IMR-90 (cell line): ENCODE measurements around the gene RALGAPA2. TPM values are rescaled to one million over a fixed set of nuclear protein-coding genes. Genes with fewer than 3 reads are reported as not detected.
A peak's percentile ranks its signal among the peaks of the same experiment; 100 is the strongest.

ENCODE experiments used
- ATAC-seq: fragments of 200-7000 bp; cut with Tn5 transposase; 2 replicates; pipeline ENCODE4 v1.9.1; 2020; ENCODE audit warnings: low read depth, mild to moderate bottlenecking, moderate library complexity
- BruUV-seq: library from RNA; stranded (reverse); fragments of 400-500 nt; replicated peaks from 2 replicates; lab custom pipeline; 2021; lab: Mats Ljungman, UMichigan
- CTCF ChIA-PET: fragments of 300-600 bp; formaldehyde crosslinking; extraction: SDS; loops from one replicate; lab custom pipeline; 2021; ENCODE audit warnings: antibody characterized with exemption; lab: Yijun Ruan, JAX
- POLR2A ChIA-PET: fragments of 300-600 bp; sonication (Branson Sonifier 250); formaldehyde crosslinking; loops from one replicate; lab custom pipeline; 2022; ENCODE audit warnings: antibody characterized with exemption; ENCODE audit not compliant: unreplicated experiment; lab: Charles Lee
- DNase-seq: peaks from one replicate; pipeline ENCODE4 v3.0.0; 2013
- H2AFZ ChIP-seq: replicated peaks from 2 replicates; pipeline ENCODE3; 2013; ENCODE audit warnings: low read length, mild to moderate bottlenecking; ENCODE audit not compliant: poor library complexity
- H2AK5ac ChIP-seq: 2 replicates; pipeline ENCODE4 v1.6.1; 2013; ENCODE audit warnings: low read depth, low read length, inconsistent platforms
- H2AK9ac ChIP-seq: replicated peaks from 2 replicates; pipeline ENCODE3; 2013; ENCODE audit warnings: mild to moderate bottlenecking, low read depth, low read length, moderate library complexity; ENCODE audit not compliant: poor library complexity
- H2BK120ac ChIP-seq: 2 replicates; pipeline ENCODE4 v1.6.1; 2013; ENCODE audit warnings: low read depth, low read length, inconsistent platforms
- H2BK15ac ChIP-seq: 3 replicates; pipeline ENCODE4 v1.6.1; 2013; ENCODE audit warnings: low read depth, low read length, inconsistent platforms
- H2BK20ac ChIP-seq: 2 replicates; pipeline ENCODE4 v1.6.1; 2013; ENCODE audit warnings: low read depth, mild to moderate bottlenecking, inconsistent platforms, low read length, moderate library complexity
- H2BK5ac ChIP-seq: 2 replicates; pipeline ENCODE4 v1.6.1; 2013; ENCODE audit warnings: mild to moderate bottlenecking, low read depth, low read length, inconsistent platforms; ENCODE audit not compliant: poor library complexity, severe bottlenecking
- H3K14ac ChIP-seq: replicated peaks from 2 replicates; pipeline ENCODE4 v1.6.1; 2013; ENCODE audit warnings: low read depth, low read length, inconsistent platforms
- H3K18ac ChIP-seq: 2 replicates; pipeline ENCODE4 v1.6.1; 2013; ENCODE audit warnings: low read depth, low read length, control low read depth
- H3K23ac ChIP-seq: 2 replicates; pipeline ENCODE4 v1.6.1; 2013; ENCODE audit warnings: low read depth, low read length, inconsistent platforms
- H3K27ac ChIP-seq: 2 replicates; pipeline ENCODE4 v1.5.1; 2013; ENCODE audit warnings: mild to moderate bottlenecking, control low read depth, low read length; ENCODE audit not compliant: insufficient read depth
- H3K27me3 ChIP-seq: 2 replicates; pipeline ENCODE4 v1.6.1; 2013; ENCODE audit warnings: low read length; ENCODE audit not compliant: control insufficient read depth, insufficient read depth
- H3K36me3 ChIP-seq: 2 replicates; pipeline ENCODE4 v1.6.1; 2013; ENCODE audit warnings: low read length, mixed read lengths; ENCODE audit not compliant: control insufficient read depth, insufficient read depth
- H3K4ac ChIP-seq: 2 replicates; pipeline ENCODE4 v1.6.1; 2013; ENCODE audit warnings: low read depth, low read length, inconsistent platforms
- H3K4me1 ChIP-seq: 2 replicates; pipeline ENCODE4 v1.6.1; 2013; ENCODE audit warnings: low read length, mixed read lengths; ENCODE audit not compliant: control insufficient read depth, insufficient read depth
- H3K4me2 ChIP-seq: 2 replicates; pipeline ENCODE4 v1.6.1; 2013; ENCODE audit warnings: low read depth, mild to moderate bottlenecking, control low read depth, low read length, moderate library complexity
- H3K4me3 ChIP-seq: 2 replicates; pipeline ENCODE4 v1.5.1; 2013; ENCODE audit warnings: low read depth, mild to moderate bottlenecking, control low read depth, low read length, moderate library complexity; ENCODE audit not compliant: insufficient read depth
- H3K56ac ChIP-seq: 2 replicates; pipeline ENCODE4 v1.6.1; 2013; ENCODE audit warnings: low read length, inconsistent platforms; ENCODE audit not compliant: insufficient read depth; ENCODE audit errors: extremely low read depth
- H3K79me1 ChIP-seq, 2 experiments: 2 replicates each; pipeline ENCODE4 v1.6.1; 2013; ENCODE audit warnings: low read length in 2 of 2, inconsistent platforms in 1 of 2, low read depth in 1 of 2
- H3K9ac ChIP-seq: 2 replicates; pipeline ENCODE4 v1.6.1; 2013; ENCODE audit warnings: low read depth, low read length, control low read depth
- H3K9me1 ChIP-seq: 2 replicates; pipeline ENCODE4 v1.6.1; 2013; ENCODE audit warnings: low read length, inconsistent platforms; ENCODE audit not compliant: insufficient read depth
- H3K9me3 ChIP-seq: 2 replicates; pipeline ENCODE4 v1.6.1; 2013; ENCODE audit warnings: low read length; ENCODE audit not compliant: control insufficient read depth, insufficient read depth
- H4K20me1 ChIP-seq: 2 replicates; pipeline ENCODE4 v1.6.1; 2013; ENCODE audit warnings: low read length, inconsistent platforms; ENCODE audit not compliant: insufficient read depth
- H4K5ac ChIP-seq: 2 replicates; pipeline ENCODE4 v1.6.1; 2013; ENCODE audit warnings: mild to moderate bottlenecking, low read depth, low read length, control low read depth
- H4K8ac ChIP-seq, 2 experiments: 2 replicates each; pipeline ENCODE4 v1.6.1; 2013; ENCODE audit warnings: low read depth in 2 of 2, low read length in 2 of 2, control low read depth in 1 of 2, inconsistent platforms in 1 of 2
- H4K91ac ChIP-seq: 2 replicates; pipeline ENCODE4 v1.6.1; 2013; ENCODE audit warnings: low read depth, low read length, inconsistent platforms; ENCODE audit not compliant: insufficient read depth
- CEBPB ChIP-seq: IDR thresholded peaks from 2 replicates; pipeline ENCODE4 v1.6.1; 2012; ENCODE audit warnings: low read depth, low read length, improper control_type of control experiment
- CHD1 ChIP-seq: IDR thresholded peaks from 2 replicates; pipeline ENCODE4 v1.6.1; 2012; ENCODE audit warnings: low read depth, low read length, improper control_type of control experiment
- FOS ChIP-seq: fragments of 150-350 bp; IDR thresholded peaks from 2 replicates; pipeline ENCODE4 v1.6.1; 2016; ENCODE audit warnings: low read depth, low read length
- MXI1 ChIP-seq: IDR thresholded peaks from 2 replicates; pipeline ENCODE4 v1.6.1; 2012; ENCODE audit warnings: low read depth, mild to moderate bottlenecking, low read length, moderate library complexity, borderline replicate concordance
- NFE2L2 ChIP-seq: fragments of 150-350 bp; IDR thresholded peaks from 2 replicates; pipeline ENCODE4 v1.6.1; 2016; ENCODE audit warnings: low read depth, mild to moderate bottlenecking, low read length
- POLR2A ChIP-seq: IDR thresholded peaks from 2 replicates; pipeline ENCODE4 v1.6.1; 2012; ENCODE audit warnings: mild to moderate bottlenecking, low read depth, low read length
- RCOR1 ChIP-seq: IDR thresholded peaks from 2 replicates; pipeline ENCODE4 v1.6.1; 2012; ENCODE audit warnings: mild to moderate bottlenecking, low read length, improper control_type of control experiment; ENCODE audit not compliant: insufficient replicate concordance
- WGBS, 2 experiments: methylation state at CpG; one replicate each; pipeline versions ENCODE4 v1.1.5 to v1.1.7; 2013; ENCODE audit warnings: missing lambda C conversion rate in 2 of 2; ENCODE audit not compliant: insufficient read length in 1 of 2; ENCODE audit errors: extremely low coverage in 2 of 2; 5-methylcytosine and 5-hydroxymethylcytosine counted together
- dilution Hi-C: fragments of 300-500 bp; cut with HindIII; formaldehyde crosslinking; loops from one replicate; pipeline ENCODE4 v1.14.3; 2018; ENCODE audit warnings: low sequenced_read_pairs; ENCODE audit not compliant: unreplicated experiment
- in situ Hi-C: fragments of 300-500 bp; cut with MboI; formaldehyde crosslinking; loops from 3 replicates; pipeline ENCODE4 v1.14.3; 2019; ENCODE audit warnings: low sequenced_read_pairs, inconsistent platforms, mixed read lengths
- intact Hi-C: fragments of 100-400 bp; cut with micrococcal nuclease; formaldehyde crosslinking; loops from 2 replicates; pipeline ENCODE4 v1.10.0; 2022
- polyA plus RNA-seq, 3 experiments: library from polyadenylated mRNA; depleted of rRNA; stranded (reverse); fragments of >200 nt; gene quantifications; 2 replicates each; pipeline ENCODE4 v1.2.3, GENCODE V29; 2012; ENCODE audit warnings: low replicate concordance in 1 of 3
- total RNA-seq: library from RNA; depleted of rRNA; stranded (reverse); fragments of >200 nt; gene quantifications from 2 replicates; pipeline ENCODE4 v1.2.3, GENCODE V29; 2012

The RALGAPA2 gene
- total and polyA plus RNA-seq, 2 of the 4 experiments (the other 2 are of a cell fraction), result 1.3 to 3.9 TPM

DNA sequence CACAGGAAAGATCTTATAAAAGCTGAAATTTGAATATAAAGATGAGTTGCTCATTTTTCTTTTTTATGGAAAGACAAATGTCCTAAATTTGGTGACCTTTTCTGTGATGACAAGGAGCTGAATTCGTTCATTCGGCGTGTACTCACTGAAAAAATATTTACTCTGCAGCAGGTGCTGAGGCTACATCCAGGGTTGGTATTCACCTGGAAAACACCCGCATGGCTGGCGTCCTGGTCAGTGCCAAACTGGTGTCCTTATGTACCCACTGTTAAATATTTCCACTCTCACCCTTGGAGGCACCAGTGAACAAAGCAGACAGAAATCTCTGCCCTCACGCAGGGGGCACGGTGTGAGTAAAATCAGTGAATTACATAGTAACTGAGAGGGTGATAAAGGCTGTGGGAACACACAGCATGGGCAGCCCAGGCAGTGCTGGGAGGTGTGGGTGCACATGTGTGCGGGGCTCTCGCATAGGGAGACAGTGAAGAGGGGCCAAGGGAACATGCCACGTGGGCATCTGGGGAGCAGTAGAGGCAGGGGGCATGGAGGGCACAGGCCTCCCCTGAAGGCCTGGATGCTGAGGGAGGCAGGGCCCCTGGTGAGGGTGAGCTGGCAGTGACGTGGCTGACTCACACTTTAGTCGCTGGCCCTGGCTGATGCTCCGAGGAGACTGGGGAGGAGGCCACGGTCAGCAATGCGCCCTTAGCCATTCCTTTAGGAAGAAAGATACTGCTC lies 254.9 kb downstream of the RALGAPA2 start:
- BruUV-seq, result no TSS peak
- Histone ChIP-seq H3K9me3 (no peaks in the 10 kb centered on the region), H3K9ac (no peak overlapping the region), H2AK5ac (0 out of 2 replicates have a peak overlapping the region, but pooled peaks have one; percentile 17), H2AFZ (peak overlapping the region; percentile 73), H3K79me1 (no peaks in the 10 kb centered on the region), H3K4ac (no peak overlapping the region), H3K14ac (no peak overlapping the region), H4K20me1 (no peaks in the 10 kb centered on the region), H3K4me3 (no peak overlapping the region), H3K23ac (no peak overlapping the region), H4K8ac (peak overlapping the region in 1 of 2 experiments; percentile 41; a peak in 1 of 4 replicates), H3K4me1 (peaks cover 4% of the 10 kb centered on the region), H3K56ac (no peak overlapping the region), H2BK120ac (peak overlapping the region; percentile 20; the same call in 1 of the 2 replicates), H2AK9ac (no peak overlapping the region), H3K18ac (no peak overlapping the region), H3K27me3 (no peaks in the 10 kb centered on the region), H3K36me3 (no peaks in the 10 kb centered on the region), H4K91ac (no peak overlapping the region; the same call in 1 of the 2 replicates), H2BK15ac (no peak overlapping the region), H3K27ac (no peak overlapping the region), H2BK20ac (peak overlapping the region; percentile 67; the same call in 1 of the 2 replicates), H3K9me1 (no peaks in the 10 kb centered on the region; the same call in 1 of the 2 replicates), H2BK5ac (peak overlapping the region; percentile 31), H4K5ac (no peak overlapping the region), H3K4me2 (peak overlapping the region; percentile 52; the same call in 1 of the 2 replicates)
- DNase-seq (peak; percentile 68), ATAC-seq (peak; percentile 88)
- ChIA-PET CTCF (interaction anchor here (1.0 kb wide), 1 partner anchor 136 kb away, joined by 3 read pairs; no protein-coding TSS in a partner anchor), POLR2A (no interaction called here)
- dilution Hi-C loops (no loop called here), in situ Hi-C loops (no loop called here), intact Hi-C loops (no loop called here)
- peak; percentile 60 for TF ChIP-seq RCOR1
- no peak for TF ChIP-seq NFE2L2
- no peak for TF ChIP-seq POLR2A
- no peak for TF ChIP-seq CEBPB
- no peak for TF ChIP-seq CHD1
- 0 out of 2 replicates have a peak, but pooled peaks have one; percentile 15 for TF ChIP-seq FOS
- no peak for TF ChIP-seq MXI1
- 100% methylated on average over 1 of the region's 15 CpGs; no CpG with 5 or more reads in 1 of the 2 experiments for WGBS, 2 experiments
